Omental fat pad (tissue), 4 donors: Measurements from ENCODE around the gene SPOUT1. TPM values are rescaled to one million over a fixed set of nuclear protein-coding genes. Genes with fewer than 3 reads are reported as not detected.

ENCODE experiments used
- ATAC-seq: fragments of 150-250 bp; one replicate; pipeline ENCODE4 v1.9.1; 2016; ENCODE audit warnings: mild to moderate bottlenecking, moderate library complexity; ENCODE audit not compliant: low FRiP score
- DNase-seq: peaks from one replicate; pipeline ENCODE4 v3.0.0-alpha.2; 2019; ENCODE audit warnings: low spot score
- CTCF ChIP-seq, 3 donors: fragments of 450-650 bp; IDR thresholded peaks; one replicate each; pipeline ENCODE4 v1.5.1; 2016 to 2017; ENCODE audit warnings: antibody characterized with exemption in 3 of 3, mild to moderate bottlenecking in 3 of 3, moderate library complexity in 2 of 3
- total RNA-seq, 4 donors: library from RNA; depleted of rRNA; stranded (reverse); fragments of >200 nt; gene quantifications; one replicate each; pipeline ENCODE4 v1.1.0, GENCODE V29; 2016

Gene SPOUT1
- total RNA-seq, 4 donors from 2014 or later: 15.1 to 25.1 (median 21.2) TPM

GRCh38 chr9:128818099-128818838, 11.3 kb downstream of the SPOUT1 start, which contains the start of gene ENDOG:
TSS of gene ENDOG (plus strand) at chr9:128818500. CDS start at chr9:128818685, 185 bp downstream.
- TF ChIP-seq CTCF (IDR thresholded peaks at IDR 0.05): peak in 2 of 3 donors; percentile 81 to 99
- DNase-seq (peak; percentile 89), ATAC-seq (peak; percentile 97)

GRCh38 chr9:128810873-128811272, 18.7 kb downstream of the SPOUT1 start:
- DNase-seq (no peak), ATAC-seq (no peak)
- no peak for TF ChIP-seq CTCF (IDR thresholded peaks at IDR 0.05)

- DNase-seq (no peak), ATAC-seq (no peak)
- no peak for TF ChIP-seq CTCF (IDR thresholded peaks at IDR 0.05)
Observed at GRCh38 chr9:128809831-128810230, 19.8 kb downstream of the SPOUT1 start.

GRCh38 chr9:128809036-128809599, 20.5 kb downstream of the SPOUT1 start:
- ATAC-seq (no peak), DNase-seq (no peak)
- TF ChIP-seq CTCF (IDR thresholded peaks at IDR 0.05): no peak

- ATAC-seq (no peak), DNase-seq (no peak)
- no peak for TF ChIP-seq CTCF (IDR thresholded peaks at IDR 0.05)
Observed at GRCh38 chr9:128808543-128808942, 21.1 kb downstream of the SPOUT1 start.

- DNase-seq (no peak), ATAC-seq (no peak)
- no peak for TF ChIP-seq CTCF (IDR thresholded peaks at IDR 0.05)
Observed at GRCh38 chr9:128807827-128808226, 21.8 kb downstream of the SPOUT1 start.

GRCh38 chr9:128805661-128806060, 23.9 kb downstream of the SPOUT1 start:
- ATAC-seq: no peak
- no peak for TF ChIP-seq CTCF (IDR thresholded peaks at IDR 0.05)

More at GRCh38 chr9:128805661-128806060, 23.9 kb downstream of the SPOUT1 start:
- DNase-seq: no peak
